Stimulated activated CD4-positive, alpha-beta T cell treated with anti-CD3 and anti-CD28 coated beads, Interleukin-12 subunit alpha, Interleukin-12 subunit beta, amount 100 ng/mL, for 24 hours (primary cell): ENCODE data around the gene EMILIN1.
"Not testable (repeated sequence)": the region's sequence is repeated elsewhere in the genome, so short reads cannot be mapped to it uniquely, and the experiment has no call there.

Experiments used
- DNase-seq, 2 experiments: peaks; one replicate each; pipeline ENCODE4 v3.0.0-alpha.2; 2020; ENCODE audit warnings: low read depth in 2 of 2

EMILIN1 gene

GRCh38 chr2:27094353-27094984, 16.1 kb downstream of the EMILIN1 start:
- DNase-seq: no peak

DNA sequence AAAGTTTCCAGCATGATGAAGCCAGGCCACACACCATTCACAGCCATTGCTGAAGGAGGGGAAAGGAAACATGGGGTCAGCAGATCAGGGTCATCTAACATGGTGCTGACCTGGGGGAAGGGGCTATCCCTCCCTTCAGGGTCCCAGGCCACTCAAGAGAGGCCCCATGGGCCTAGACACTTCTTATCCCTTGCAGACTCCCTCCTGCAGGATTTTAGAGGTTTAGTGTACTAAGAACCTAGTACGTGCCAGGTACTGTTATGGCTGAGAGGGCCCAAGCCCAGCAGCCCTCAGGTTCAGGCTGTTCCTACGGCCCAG, 17.0 kb downstream of the EMILIN1 start:
- no peak for DNase-seq

DNA sequence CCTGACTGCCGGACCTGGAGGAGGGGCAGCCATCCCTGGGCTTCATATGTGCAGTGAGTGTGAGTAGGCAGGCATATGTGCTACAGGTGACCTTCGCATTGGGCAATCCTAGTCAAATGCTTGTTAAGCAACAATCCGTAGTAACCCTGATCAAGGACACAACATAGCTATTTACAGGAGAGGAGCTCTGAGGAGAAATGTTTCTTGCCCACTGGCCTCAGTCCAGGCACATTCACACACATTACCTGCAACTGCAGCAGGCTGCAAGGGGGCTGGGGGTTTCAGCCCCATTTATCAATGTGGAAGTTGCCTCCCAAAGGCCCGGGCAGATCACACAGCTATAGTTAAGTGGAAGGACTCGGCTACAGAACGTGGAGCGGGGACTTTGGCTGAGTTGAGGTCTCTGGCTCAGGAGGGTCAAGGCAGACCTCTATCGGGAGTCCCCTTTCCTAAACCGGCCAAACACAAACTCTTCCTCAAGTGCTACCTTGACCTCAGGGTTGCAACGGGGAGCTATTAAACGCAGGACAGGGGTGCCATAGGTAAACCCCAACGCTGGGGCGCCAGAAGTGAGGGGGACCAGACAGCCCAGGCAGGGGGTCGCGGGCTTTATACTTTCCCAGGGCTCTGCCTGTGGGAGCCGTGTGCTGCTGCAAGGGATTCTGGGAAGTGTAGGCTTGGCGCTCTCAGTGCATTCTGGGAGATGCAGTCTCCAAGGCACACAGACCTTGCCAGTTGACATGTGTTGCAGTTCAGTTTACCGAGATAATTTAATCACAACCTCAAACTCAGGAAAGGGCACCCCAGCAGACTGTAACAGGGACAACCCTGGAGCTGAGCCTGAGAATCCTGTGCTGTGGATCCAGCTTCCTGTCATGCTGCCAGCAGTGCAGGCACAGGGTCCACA, 17.6 kb downstream of the EMILIN1 start:
- peak in 1 of 2 experiments; percentile 31 for DNase-seq

GRCh38 chr2:27096748-27097297, 18.4 kb downstream of the EMILIN1 start:
- no peak for DNase-seq

- no peak for DNase-seq
Measured at GRCh38 chr2:27097341-27097740, 18.9 kb downstream of the EMILIN1 start.

DNA sequence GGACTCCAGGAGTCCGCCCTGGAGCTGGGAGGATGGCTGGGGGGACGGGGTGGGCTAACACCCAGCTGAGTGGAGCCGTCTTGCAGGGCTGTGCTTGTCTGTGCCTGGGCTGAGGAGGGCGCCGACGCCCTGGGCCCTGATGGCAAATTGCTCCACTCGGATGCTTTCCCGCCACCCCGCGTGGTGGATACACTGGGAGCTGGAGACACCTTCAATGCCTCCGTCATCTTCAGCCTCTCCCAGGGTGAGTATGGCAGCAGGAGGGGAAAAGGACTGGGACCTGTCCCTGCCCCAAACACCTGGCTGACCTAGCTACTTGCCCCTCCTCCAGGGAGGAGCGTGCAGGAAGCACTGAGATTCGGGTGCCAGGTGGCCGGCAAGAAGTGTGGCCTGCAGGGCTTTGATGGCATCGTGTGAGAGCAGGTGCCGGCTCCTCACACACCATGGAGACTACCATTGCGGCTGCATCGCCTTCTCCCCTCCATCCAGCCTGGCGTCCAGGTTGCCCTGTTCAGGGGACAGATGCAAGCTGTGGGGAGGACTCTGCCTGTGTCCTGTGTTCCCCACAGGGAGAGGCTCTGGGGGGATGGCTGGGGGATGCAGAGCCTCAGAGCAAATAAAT, 21.0 kb downstream of the EMILIN1 start:
- DNase-seq: no peak

DNA sequence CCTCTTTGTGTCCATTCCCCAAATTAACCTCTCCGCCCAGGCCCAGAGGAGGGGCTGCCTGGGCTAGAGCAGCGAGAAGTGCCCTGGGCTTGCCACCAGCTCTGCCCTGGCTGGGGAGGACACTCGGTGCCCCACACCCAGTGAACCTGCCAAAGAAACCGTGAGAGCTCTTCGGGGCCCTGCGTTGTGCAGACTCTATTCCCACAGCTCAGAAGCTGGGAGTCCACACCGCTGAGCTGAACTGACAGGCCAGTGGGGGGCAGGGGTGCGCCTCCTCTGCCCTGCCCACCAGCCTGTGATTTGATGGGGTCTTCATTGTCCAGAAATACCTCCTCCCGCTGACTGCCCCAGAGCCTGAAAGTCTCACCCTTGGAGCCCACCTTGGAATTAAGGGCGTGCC, 21.6 kb downstream of the EMILIN1 start:
- DNase-seq: no peak

DNA sequence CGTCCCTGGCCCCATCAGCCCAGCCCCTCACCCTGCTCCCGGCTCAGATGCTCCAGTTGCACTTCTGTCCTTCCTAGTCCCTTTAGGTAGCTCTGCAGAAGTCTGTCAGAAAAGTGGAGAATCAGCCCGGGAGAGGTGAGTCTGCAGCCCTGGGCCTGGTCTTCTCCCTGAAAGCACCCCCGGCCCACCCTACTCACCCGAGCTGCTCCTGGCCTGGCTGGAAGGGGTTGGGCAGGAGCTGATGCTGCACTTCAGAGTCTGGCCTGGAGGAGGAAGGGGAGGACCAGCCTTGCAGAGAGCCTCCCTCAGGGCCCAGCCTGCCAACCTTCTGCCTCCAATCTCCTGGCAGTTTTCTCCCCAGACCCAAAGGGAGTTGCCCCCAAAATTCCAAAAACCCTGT, 23.9 kb downstream of the EMILIN1 start:
- no peak for DNase-seq

DNA sequence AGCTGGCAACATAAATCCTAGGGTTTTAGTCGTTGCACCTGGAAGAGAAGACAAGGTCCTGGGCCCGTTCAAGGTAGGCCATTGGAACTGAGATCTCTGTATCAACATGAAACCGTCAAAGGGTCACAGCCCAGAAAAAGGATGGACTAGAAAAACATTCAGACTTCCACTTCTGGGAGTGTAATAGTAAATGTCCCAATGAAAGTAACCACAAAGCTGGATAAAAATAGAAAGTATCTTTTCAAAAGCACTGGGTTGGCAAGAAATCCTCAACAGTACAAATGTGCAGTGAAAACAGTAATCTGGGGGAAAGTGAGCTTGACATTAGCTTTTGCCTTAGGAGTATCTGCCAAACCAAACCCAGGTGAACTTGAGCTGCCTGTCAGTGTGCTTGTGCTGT, 27.6 kb downstream of the EMILIN1 start:
- DNase-seq: no peak

- no peak for DNase-seq
Measured at GRCh38 chr2:27108221-27108620, 29.8 kb downstream of the EMILIN1 start.

DNA sequence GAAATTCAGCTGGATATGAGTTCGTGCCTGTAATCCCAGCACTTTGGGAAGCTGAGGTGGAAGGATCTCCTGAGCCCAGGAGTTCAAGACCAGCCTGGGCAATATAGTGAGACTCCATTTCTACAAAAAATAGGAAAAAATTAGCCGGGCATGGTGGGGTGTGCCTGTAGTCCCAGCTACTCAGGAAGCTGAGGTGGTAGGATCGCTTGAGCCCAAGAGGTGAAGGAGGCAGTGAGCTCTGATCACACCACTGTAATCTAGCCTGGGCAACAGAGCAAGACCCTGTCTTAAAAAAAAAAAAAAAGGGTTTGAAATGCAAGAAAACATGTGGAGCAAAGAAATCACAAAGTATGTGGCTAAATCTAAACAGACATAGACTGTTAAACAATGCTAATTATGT, 30.7 kb downstream of the EMILIN1 start:
- no peak for DNase-seq

- not testable (repeated sequence) for DNase-seq
Measured at GRCh38 chr2:27110603-27111352, 32.4 kb downstream of the EMILIN1 start.

- not testable (repeated sequence) for DNase-seq
Measured at GRCh38 chr2:27111392-27112078, 33.1 kb downstream of the EMILIN1 start.

GRCh38 chr2:27115519-27115918, 37.1 kb downstream of the EMILIN1 start:
- DNase-seq: no peak

DNA sequence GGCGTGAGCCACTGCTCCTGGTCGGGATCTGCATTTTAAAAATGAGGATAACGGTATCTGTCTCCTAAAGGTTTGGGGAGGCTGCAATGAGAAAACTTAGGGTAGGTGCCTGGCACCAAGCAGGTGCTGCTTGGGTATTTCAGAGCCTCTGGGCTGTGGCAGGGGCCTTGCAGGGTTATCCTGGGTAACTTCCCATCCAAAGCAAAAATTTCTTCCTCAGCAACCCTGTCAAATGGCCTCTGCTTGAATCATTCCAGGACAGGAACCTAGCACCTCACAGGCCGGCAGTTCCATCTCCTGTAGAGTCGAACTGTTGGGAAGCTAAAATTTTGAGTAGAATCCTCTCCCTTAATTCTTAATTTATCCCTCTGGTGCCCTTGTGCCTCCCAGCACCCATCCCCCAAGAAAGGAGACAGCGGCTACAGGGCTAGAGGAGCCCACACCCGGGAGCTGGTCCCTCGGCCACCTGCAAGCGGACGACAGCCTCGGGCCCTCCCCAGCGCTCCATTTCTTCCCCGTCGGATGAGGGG, 39.6 kb downstream of the EMILIN1 start:
- no peak for DNase-seq

- DNase-seq: no peak
Measured at GRCh38 chr2:27118525-27119329, 40.3 kb downstream of the EMILIN1 start, which contains the start of gene CGREF1. Gene CGREF1, minus strand, starts transcription at chr2:27119128. Its CDS starts 14,762 bp downstream, at chr2:27104366.

GRCh38 chr2:27119330-27119670, 40.9 kb downstream of the EMILIN1 start:
- DNase-seq: not testable (repeated sequence)

GRCh38 chr2:27121906-27122305, 43.5 kb downstream of the EMILIN1 start:
- no peak for DNase-seq

GRCh38 chr2:27122791-27123190, 44.4 kb downstream of the EMILIN1 start:
- no peak for DNase-seq
